Stimulated activated CD4-positive, alpha-beta T cell treated with anti-CD3 and anti-CD28 coated beads, Interleukin-4, amount 100 ng/mL, for 4 hours (primary cell): Measurements from ENCODE around the gene SMARCAL1.

Experiments used
- DNase-seq, 2 experiments: peaks; one replicate each; pipeline ENCODE4 v3.0.0-alpha.2; 2020

Gene SMARCAL1

DNA sequence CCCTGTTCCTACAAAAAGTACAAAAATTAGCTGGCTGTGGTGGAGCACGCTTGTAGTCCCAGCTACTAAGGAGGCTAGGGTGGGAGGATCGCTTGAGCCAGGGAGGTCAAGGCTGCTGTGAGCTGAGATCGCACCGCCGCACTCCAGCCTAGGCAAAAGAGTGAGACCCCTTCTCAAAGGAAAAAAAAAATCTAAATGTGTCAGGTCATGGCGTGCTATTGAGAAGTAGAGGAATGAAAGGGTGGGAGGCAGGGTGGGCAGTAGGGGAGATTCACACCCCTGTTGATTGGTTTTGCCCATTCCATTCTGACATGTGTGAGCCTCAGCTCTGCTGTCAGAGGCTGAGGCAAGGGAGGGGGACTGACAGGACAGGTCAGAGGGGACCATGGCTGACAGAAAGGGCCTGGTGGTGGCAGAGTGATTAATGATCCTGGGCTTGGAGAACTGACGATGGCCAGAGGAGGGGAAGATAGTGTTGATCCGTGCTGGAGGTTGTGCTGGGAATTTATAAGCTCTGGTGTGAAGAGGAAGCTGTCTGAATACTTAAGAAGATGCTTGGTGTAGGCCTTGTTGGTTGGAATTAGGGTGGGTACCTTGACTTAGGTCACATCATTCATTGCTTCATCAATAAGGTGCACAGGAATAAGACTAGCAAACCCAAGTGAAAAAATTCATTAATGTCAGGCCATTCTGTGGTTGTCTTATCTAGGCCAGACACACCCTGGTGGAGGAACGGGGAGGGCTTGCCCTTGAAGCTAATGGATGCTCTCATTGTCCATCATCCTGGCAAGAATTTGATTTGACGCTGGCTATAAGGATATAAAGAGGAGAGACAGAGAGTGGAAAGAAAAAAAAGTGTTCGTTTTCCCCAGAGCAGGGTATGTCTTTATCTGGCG lies 19.1 kb upstream of the SMARCAL1 start:
- DNase-seq: no peak

DNA sequence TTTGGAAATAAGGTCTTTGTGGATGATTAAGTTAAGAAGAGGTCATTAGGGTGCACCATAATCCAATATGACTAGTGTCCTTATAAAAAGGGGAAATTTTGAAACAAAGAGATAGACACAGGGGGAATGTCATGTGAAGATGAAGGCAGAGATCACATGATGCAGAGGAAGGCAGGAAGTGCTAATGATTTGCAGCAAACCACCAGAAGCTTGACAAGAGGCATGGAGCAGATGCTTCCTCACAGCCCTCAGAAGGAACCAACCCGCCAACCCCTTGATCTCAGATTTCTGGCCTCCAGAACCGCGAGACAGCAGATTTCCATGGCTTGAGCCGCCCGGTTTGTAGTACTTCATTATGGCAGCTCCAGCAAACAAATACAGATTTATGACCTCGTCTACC lies 17.4 kb upstream of the SMARCAL1 start:
- DNase-seq: no peak

DNA sequence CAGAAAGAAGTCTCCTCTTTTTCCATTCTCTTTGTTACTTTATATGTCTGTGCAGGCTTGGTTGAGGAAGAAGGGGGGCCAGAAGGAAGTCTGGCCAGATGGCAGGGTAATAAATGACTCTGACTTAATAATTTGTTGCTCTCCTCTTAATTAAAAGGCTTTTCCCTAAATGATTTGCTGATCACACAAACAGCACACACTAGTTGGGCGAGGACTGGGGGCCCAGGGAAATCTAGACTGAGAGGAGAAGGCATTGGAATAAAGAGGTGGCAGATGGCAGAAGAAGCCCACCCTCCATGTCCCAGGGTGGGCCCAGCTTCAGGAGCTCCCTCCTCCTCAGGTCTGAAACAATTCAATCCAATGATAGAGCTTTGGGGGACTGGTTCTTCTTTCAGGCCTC lies 12.7 kb upstream of the SMARCAL1 start:
- DNase-seq: no peak

DNA sequence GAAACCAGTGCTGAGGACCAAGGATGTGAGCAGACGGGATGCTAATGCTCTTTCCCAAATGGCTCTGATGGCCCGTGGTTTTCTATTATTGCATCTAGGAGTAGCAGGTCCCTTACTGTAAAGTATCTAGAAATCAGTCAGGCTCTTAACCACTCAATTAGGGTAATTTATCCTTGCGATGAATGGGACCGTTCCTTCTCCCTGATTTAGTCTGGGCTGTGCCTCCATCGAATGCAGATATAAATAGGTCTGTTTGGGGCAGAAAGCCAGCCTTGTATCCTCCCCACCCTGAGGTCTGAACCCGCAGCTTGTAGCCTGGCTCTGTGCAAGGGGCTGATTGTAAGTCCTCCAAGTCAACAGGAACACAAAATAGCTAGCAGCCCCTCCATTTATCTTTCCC lies 9.5 kb upstream of the SMARCAL1 start:
- no peak for DNase-seq

DNA sequence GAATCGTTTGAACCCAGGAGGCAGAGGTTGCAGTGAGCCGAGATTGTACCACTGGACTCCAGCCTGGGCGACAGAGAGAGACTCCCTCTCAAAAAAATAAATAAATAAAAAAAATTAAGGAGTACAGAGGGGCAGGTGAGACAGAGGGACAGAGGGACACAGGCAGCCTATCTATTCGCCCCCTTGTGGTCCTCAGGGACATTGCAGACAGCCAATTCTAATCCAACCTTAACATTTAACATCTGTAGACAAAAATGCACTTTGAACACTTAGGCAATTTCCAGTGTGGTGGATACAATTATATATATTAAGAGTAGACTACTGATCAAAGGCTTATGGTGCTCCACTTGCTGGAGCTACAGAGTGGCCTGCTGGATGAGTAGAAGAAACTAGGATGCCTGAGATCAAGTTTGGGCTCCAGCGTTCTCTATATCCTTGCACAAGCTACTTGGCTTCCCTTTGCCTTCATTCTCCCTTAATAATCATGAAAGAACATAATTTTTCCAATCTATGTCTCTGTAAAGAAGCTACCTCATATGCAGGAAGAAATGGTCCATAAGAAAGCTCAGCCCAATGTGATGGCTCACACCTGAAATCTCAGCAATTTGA lies 8.2 kb upstream of the SMARCAL1 start:
- peak; percentile 36 to 39 for DNase-seq

DNA sequence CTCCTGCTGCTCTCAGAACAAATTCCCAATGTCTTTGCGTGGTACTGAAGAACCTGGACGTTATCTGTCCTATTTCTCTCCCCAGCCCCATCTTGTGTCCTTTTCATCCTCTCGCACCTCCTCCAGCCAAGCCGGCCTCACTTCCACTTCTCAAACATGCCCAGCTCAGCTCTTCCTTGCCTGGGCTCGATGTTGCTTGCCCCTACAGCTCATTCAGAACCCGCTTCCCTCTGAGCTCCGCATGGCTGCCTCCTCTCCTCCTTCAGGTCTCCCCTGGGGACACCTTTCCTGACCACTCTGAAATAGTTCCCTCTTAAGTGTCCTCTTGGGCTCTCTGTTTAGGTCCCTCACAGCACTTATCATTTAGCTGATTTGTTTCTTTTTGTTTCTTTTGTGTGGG lies 6.7 kb upstream of the SMARCAL1 start:
- no peak for DNase-seq

DNA sequence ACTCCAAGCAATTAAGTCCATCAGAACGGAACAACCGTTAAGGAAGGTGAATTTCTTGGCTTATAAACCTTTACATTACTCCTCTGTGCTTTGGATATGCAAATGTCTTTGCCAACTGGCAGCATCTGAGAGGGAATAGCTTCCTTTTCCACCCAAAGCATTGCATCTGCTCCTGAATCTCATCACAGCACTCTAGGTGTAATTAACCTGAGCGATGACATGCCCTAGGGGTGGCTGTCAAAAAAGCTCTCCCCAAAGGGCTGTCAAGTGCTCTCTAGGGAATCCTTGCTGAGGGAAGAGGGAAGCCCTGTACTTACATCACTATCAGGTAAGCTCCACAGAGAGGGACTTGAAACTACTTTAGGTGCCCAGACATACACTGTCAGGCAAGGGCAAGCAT lies 5.5 kb upstream of the SMARCAL1 start:
- no peak for DNase-seq

DNA sequence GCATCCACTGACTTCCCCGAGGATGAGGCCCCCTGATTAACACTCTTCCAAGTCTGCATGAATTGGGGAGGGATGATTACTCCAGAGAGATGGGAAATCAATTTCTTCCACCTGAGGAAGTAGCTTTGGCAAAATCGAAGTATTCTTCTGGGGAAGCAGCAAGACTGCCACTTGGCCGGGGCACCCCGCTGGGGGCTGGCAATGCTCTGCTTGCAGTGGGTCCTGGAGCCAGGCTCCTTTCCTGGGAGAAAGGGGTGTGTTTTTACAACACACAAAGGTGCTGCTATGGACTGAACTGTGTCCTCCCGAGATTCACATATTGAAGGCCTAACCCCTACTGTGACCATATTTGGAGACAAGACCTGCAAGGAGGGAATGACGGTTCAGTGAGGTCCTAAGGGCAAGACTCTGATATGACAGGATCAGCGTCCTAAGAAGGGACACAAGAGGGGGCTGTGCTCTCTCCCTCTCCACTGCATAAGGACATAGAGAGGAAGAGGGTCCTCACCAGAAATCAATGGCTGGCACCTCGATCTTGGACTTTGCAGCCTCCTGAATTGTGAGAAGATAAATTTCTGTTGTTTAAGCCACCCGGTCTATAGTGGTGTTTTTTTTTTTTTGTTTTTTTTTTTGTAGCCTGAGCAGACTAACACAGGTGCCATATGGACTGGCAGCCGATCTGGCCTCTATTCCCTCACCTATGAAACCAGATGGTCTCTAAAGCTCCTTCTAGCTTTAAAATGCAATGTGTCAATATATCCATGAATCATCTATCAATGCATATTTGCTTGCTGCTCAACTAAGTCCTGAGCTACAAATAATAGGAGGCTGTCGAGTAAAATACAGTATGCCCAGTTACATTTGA lies 3.6 kb upstream of the SMARCAL1 start:
- DNase-seq: no peak

DNA sequence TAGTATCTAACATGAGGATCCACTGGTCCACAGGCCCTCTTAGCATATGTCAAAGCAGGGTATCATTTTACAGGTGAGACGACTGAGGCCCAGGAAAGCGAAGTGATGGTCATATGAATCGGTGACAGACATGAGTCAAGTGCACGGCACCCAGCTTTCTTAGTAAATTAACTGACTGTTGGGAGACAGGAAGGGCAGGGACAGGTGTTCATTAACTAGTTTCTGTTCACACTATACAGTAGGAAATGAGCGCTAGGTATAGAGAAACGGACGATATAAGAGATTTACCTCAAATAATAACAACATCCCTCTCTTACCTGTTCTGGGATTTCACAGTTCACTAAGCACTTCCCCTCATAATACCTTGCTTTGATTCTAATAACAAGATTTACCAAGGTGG lies 1.7 kb upstream of the SMARCAL1 start:
- no peak for DNase-seq

DNA sequence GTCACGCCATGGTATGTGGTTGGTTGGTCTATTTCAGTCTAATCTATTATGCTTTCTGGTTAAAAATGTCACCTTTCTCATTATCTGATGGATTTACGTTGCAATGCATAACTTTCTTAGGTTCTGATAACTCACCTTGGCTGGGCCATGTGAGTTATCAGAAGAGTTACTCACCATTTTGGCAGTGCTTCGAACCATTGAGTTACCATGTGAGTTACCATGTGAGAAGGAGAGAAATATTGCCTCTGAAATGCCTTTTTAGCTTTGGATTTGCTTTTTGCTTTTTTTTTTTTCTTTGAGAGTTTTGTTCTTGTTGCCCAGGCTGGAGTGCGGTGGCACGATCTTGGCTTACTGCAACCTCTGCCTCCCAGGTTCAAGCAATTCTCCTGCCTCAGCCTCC lies 1.6 kb downstream of the SMARCAL1 start:
- no peak for DNase-seq

DNA sequence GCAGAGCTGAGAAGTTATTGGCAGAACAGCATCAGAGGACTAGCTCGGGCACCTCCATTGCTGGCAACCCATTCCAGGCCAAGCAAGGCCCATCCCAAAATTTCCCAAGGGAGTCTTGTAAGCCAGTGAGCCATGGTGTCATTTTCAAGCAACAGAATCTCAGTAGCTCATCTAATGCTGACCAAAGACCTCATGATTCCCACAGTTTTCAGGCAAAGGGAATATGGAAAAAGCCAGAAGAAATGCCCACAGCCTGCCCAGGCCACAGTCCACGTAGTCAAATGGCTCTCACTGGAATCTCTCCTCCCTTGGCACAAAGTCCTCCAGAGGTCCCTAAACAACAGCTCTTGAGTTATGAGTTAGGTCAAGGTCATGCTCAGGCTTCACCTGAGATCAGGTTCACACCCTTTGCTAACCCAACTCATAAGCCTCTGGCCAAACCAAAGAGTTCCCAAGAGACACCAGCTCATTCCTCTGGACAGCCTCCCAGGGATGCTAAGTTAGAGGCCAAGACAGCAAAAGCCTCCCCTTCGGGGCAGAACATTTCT lies 2.6 kb downstream of the SMARCAL1 start:
- DNase-seq: no peak

DNA sequence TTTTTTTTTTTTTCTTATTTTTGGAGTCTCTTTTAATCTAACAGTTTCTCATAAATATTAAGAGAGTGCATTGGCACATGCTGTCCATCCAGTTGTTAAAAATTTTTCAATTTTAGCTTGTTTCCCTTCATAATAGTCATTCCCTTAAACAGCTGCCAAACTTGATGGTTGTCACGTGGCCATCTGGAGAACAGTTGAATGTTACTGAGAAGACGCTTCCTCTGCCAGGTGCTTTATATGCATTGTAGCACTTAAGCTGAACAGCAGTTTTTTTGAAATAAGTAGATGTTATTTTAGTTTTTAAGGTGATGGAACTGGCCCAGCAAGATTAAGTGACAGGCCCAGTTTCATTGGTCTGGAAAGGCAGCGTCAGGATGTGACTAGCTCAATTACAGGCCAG lies 3.3 kb downstream of the SMARCAL1 start:
- DNase-seq: no peak

DNA sequence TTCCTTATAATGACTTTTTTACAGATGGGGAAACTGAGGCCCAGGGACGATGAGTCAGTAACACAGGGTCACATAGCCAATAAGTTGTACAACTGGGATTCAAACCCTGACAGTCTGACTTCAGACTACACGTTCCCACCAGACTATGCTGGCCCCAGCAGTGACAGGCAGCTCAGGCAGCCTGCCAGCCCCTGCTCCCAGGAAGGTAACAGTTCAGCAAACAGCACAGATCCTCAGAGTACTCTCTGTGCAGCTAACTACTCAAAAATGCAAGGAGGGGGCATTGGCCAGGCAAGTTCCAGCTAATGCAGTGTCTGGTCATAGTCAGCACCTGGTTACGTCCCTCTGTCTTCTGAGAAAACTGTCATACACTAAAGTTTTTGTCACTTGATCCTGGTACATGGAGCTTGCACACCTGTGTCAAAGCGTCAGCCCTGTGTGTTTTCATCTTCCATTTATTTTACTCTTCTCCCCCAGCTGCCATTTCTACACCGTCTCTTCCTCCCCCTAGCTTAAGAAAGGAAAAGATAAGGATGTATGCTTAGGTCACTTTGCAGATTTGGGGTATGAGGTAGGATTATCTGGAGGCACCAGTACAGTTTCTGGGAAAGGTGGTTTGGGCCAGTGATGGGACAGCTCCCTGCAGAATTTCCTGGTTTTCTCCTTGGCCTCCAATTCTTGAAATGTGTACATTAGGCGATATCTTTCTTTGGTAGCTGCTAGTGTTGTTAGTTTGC lies 4.5 kb downstream of the SMARCAL1 start:
- DNase-seq: no peak

DNA sequence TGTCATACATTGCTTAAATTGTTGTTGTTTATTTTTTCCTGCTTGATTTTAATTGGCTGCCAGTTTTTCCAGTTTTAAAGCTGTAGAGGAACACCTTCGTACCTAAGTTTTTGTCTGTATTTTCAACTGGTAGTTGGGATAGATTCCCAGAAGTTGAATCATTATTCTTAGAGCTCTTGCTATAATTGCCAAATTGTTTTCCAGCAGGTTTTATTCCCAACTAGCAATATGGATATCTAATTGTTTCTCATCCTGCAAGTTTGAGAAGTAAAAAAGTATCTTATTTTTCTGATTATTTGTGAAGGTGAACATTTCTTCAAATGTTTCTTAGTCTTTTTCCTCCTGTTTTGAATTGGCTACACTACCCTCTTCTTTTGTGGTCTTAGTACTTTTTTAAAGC lies 6.7 kb downstream of the SMARCAL1 start:
- no peak for DNase-seq

DNA sequence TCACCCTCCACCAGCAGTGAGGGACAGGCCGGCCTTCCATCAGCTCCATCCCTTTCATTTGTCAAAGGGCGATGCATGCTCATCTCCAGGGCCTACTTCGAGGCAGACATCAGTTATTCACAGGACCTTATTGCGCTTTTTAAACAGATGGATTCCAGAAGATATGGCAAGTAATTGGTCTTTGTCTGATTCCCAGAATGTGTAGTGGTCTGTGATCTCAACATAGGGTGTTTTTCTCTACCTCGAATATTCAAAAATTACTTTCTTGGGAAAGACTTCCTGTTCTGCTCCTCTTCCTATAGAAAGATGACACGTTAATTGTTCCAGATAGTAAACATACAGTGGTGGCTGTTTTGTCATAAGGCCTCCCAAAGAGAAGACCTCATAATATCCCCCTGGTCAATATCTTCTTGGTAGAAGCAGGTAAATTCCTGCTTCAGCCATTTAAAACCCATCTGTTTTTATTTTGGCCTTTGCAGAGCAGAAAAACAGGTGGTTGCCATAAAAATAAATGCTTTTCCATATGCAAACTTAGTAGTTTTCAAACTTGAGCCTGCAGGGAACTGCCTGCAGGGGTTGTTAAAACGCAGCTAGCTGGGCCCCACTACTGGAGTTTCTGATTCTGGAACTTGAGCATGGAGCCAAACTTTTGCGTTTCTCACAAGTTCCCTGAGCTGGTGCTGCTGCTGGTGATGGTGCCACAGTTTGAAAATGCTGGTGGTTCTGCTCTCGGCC lies 8.2 kb downstream of the SMARCAL1 start:
- DNase-seq: no peak

DNA sequence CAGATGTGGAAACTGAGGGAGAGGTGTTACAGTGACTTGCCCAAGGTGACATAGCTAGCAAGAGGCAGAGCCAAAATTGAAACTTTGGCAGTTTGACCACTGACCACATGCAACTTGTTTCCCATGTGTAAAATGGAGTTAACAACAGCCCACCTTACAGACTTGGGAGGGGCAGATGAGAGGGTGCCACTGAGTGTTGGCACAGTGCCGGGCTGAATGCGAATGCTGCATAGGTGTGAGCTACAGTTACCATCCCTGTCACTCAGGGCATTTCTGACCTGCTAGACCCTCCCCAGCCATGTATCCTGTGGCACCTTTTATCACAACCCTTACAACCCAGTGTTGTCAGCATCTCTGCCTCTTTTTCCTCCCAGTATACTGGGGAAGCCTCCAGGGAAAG lies 10.8 kb downstream of the SMARCAL1 start:
- DNase-seq: no peak

DNA sequence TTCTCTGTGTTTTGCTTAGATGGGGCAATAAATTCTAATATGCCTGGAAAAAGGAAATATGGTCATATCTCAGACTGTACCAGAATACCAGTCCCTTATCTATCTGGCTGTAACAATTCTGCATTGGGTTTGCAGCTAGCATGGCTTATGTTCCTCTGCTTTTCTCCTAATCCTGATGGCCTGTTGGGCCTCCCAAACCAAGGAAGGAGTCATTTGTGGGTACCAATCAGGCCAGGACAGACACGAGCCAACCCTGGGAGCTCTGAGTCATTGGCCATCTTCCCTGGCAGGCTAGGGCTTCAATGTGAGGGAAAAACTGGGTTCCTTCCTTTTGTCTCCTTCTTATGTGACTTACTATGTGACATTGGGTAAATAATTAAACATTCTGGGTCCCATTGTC lies 12.0 kb downstream of the SMARCAL1 start:
- DNase-seq: no peak

DNA sequence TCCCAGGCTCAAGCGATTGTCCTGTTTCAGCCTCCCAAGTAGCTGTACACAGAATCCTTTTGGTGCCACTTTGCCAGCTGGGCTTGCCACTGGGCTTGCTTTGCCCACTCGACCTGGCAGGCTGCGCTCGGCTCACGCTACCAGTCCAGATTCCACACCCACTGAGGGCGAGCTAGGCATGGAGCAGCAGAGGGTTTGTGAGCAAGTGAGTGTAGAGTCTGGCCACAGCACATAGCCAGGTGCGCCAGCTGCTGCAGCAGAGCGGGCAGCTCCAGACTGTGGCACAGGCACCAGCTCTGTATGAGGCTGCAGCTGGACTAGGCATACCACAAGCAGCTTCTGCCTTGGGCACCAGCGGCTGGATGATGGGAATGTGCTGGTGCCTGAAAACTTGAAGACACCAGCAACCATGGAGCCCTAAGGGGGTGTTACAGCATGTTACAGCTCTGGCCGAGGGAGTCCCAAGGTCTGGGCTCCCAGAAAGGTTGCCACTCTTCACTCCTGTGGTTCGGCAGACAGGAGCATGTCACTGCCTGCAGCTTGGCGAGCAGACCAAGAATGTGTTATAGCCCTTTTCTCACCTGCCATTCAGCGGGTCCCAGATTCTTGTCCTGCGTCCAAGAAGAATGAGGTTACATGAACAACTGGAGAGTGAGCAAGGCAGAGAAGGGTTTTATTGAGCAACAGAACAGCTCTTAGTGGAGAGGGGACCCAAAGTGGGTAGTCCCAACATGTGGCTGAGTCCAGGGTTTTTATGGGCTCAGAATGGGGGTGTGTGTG lies 12.9 kb downstream of the SMARCAL1 start:
- no peak for DNase-seq

DNA sequence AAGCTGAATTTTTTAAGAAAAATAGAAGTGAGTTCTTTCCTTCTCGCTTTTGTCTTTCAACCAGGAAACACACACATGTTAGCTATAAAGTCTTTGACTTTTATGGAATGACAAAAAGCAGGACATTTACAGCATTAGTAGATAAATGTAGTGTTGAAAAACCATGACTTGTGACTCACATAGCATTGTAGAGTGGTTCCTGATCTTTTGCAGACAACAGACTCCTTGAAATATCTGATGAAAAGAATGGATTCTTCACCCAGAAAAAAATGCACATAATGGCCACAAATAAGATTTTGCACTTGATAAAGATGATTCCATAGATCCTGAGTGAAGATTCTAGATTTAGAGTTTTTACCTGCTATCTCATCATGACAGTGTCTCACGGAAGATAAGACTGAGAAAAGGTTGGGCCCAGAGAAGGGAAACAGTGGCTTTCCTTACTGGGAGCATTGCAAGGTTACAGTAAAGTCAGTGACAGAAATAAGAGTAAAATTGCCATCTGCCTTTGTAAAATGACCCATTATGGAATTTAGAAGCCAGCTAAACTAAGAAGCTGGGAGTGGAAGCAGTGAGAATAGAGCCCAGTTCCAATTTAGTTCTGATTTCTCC lies 14.0 kb downstream of the SMARCAL1 start:
- DNase-seq: no peak

DNA sequence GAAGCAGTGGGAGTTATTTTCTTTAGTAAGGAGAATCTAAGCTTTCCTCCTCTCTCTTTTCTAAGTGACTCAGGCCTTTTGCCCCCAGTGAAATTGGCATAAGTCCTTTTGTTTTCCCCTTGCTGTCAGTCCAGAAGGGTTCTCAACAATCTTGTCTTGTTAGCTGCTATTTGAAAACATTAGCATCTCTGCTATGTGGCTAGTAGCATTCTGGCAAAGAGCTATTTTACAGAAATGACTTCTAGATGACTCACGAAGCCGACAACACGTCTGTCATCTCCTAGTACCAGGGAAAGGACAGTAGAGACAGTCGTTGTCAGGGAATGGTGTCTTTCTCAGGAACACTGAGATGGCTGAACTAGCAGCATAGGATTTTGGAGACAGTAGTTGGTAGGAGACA lies 14.7 kb downstream of the SMARCAL1 start:
- no peak for DNase-seq
